ENCODE data around the gene SLC5A4.
"Not testable (repeated sequence)": the region's sequence is repeated elsewhere in the genome, so short reads cannot be mapped to it uniquely, and the experiment has no call there.

SLC5A4 gene

GRCh38 chr22:32199341-32199740, 55.8 kb downstream of the SLC5A4 start:
- DNase-seq = no peak

GRCh38 chr22:32197553-32198226, 57.5 kb downstream of the SLC5A4 start:
- DNase-seq = not testable (repeated sequence)

- DNase-seq = not testable (repeated sequence)
Measured at GRCh38 chr22:32195900-32196299, 59.2 kb downstream of the SLC5A4 start.

GRCh38 chr22:32193346-32193745, 61.8 kb downstream of the SLC5A4 start:
- not testable (repeated sequence) for DNase-seq

GRCh38 chr22:32191021-32191420, 64.1 kb downstream of the SLC5A4 start:
- not testable (repeated sequence) for DNase-seq

- DNase-seq = no peak
Measured at GRCh38 chr22:32185821-32186220, 69.3 kb downstream of the SLC5A4 start.

GRCh38 chr22:32183625-32184024, 71.5 kb downstream of the SLC5A4 start:
- DNase-seq = no peak

GRCh38 chr22:32181043-32181442, 74.1 kb downstream of the SLC5A4 start:
- DNase-seq = no peak

GRCh38 chr22:32177221-32177765, 77.9 kb downstream of the SLC5A4 start:
- DNase-seq = no peak

GRCh38 chr22:32175683-32176644, 79.2 kb downstream of the SLC5A4 start:
- DNase-seq = no peak

GRCh38 chr22:32175115-32175514, 80.0 kb downstream of the SLC5A4 start:
- DNase-seq = no peak

Measured in activated gamma-delta T cell (primary cell).